Hepatocyte (in vitro differentiated cells): ENCODE measurements around the gene ATG4D.

Source experiments
- CTCF ChIP-seq: fragments of 200-600 bp; sonication (generic); IDR thresholded peaks from 2 replicates; pipeline ENCODE4 v1.5.1; 2016; ENCODE audit warnings: antibody characterized with exemption, mild to moderate bottlenecking; ENCODE audit not compliant: poor library complexity
- EZH2 ChIP-seq: fragments of 200-600 bp; sonication (generic); IDR thresholded peaks from 2 replicates; pipeline ENCODE4 v1.6.1; 2016; ENCODE audit warnings: antibody characterized with exemption, mild to moderate bottlenecking, borderline replicate concordance
- EZH2phosphoT487 ChIP-seq: fragments of 200-600 bp; sonication (generic); IDR thresholded peaks from one replicate; pipeline ENCODE4 v1.6.1; 2018; ENCODE audit warnings: antibody characterized with exemption, mild to moderate bottlenecking, low read depth, moderate library complexity; ENCODE audit not compliant: unreplicated experiment, severe bottlenecking

GRCh38 chr19:10593148-10593547 lies 49.4 kb downstream of the ATG4D start:
- no peak for TF ChIP-seq CTCF
- TF ChIP-seq EZH2: no peak
- TF ChIP-seq EZH2phosphoT487: no peak
